GM18505 (cell line): ENCODE results near the gene SORCS2.
"Not testable (repeated sequence)": the region's sequence is repeated elsewhere in the genome, so short reads cannot be mapped to it uniquely, and the experiment has no call there.

ENCODE experiments used
- ATAC-seq: cut with Tn5 transposase; IDR thresholded peaks from one replicate; pipeline ENCODE4 v1.9.1; 2021; ENCODE audit not compliant: unreplicated experiment
- POLR2A ChIP-seq: IDR thresholded peaks from 4 replicates; pipeline ENCODE4 v1.6.1; 2011; ENCODE audit warnings: borderline replicate concordance; ENCODE audit not compliant: insufficient read depth, insufficient read length; ENCODE audit errors: extremely low read depth

SORCS2 gene

GRCh38 chr4:7214359-7214758 is 22.0 kb downstream of the SORCS2 start:
- no peak for TF ChIP-seq POLR2A
- ATAC-seq = no peak

- not testable (repeated sequence) for ATAC-seq
Measured at GRCh38 chr4:7215187-7215586, 22.8 kb downstream of the SORCS2 start.

- ATAC-seq = no peak
- TF ChIP-seq POLR2A = no peak
Measured at GRCh38 chr4:7217039-7217438, 24.7 kb downstream of the SORCS2 start.

GRCh38 chr4:7217474-7218321 is 25.4 kb downstream of the SORCS2 start:
- no peak for TF ChIP-seq POLR2A
- no peak for ATAC-seq

GRCh38 chr4:7218686-7219085 is 26.3 kb downstream of the SORCS2 start:
- no peak for ATAC-seq
- TF ChIP-seq POLR2A = no peak

GRCh38 chr4:7222521-7222920 is 30.2 kb downstream of the SORCS2 start:
- TF ChIP-seq POLR2A = no peak
- no peak for ATAC-seq

- TF ChIP-seq POLR2A = no peak
- no peak for ATAC-seq
Measured at GRCh38 chr4:7223541-7223940, 31.2 kb downstream of the SORCS2 start.

- no peak for ATAC-seq
- TF ChIP-seq POLR2A = no peak
Measured at GRCh38 chr4:7224001-7224400, 31.7 kb downstream of the SORCS2 start.

GRCh38 chr4:7224878-7225533 is 32.7 kb downstream of the SORCS2 start:
- no peak for ATAC-seq

GRCh38 chr4:7226439-7226838 is 34.1 kb downstream of the SORCS2 start:
- no peak for TF ChIP-seq POLR2A
- no peak for ATAC-seq

More at GRCh38 chr4:7224878-7225533, 32.7 kb downstream of the SORCS2 start:
- TF ChIP-seq POLR2A = no peak

- no peak for ATAC-seq
- TF ChIP-seq POLR2A = no peak
Measured at GRCh38 chr4:7227008-7227407, 34.7 kb downstream of the SORCS2 start.

- no peak for TF ChIP-seq POLR2A
- no peak for ATAC-seq
Measured at GRCh38 chr4:7228734-7229133, 36.4 kb downstream of the SORCS2 start.

- ATAC-seq = no peak
- no peak for TF ChIP-seq POLR2A
Measured at GRCh38 chr4:7232061-7232650, 39.8 kb downstream of the SORCS2 start.
